Stimulated activated naive CD8-positive, alpha-beta T cell treated with anti-CD3 and anti-CD28 coated beads, Interleukin-15, amount 100 ng/mL, for 72 hours (primary cell): ENCODE measurements around the gene CLEC20A.
"Not testable (repeated sequence)": the region's sequence is repeated elsewhere in the genome, so short reads cannot be mapped to it uniquely, and the experiment has no call there.

Experiments used
- ATAC-seq: fragments of 150-1000 bp; cut with Tn5 transposase; 2 replicates; pipeline ENCODE4 v1.10.0; 2021; ENCODE audit warnings: mild to moderate bottlenecking, moderate library complexity
- DNase-seq, 2 donors: peaks; one replicate each; pipeline ENCODE4 v3.0.0; 2021 to 2022
- H3K27ac Mint-ChIP-seq, 2 donors: one replicate each; pipeline ENCODE4 v1.8.0; 2022; ENCODE audit warnings: mild to moderate bottlenecking in 2 of 2, mixed read lengths in 2 of 2, moderate library complexity in 2 of 2
- H3K27me3 Mint-ChIP-seq: one replicate; pipeline ENCODE4 v1.8.0; 2022; ENCODE audit warnings: mixed read lengths
- H3K4me1 Mint-ChIP-seq: one replicate; pipeline ENCODE4 v1.8.0; 2022; ENCODE audit warnings: mild to moderate bottlenecking, mixed read lengths
- H3K4me3 Mint-ChIP-seq, 2 donors: one replicate each; pipeline ENCODE4 v1.8.0; 2022; ENCODE audit warnings: mild to moderate bottlenecking in 2 of 2, mixed read lengths in 2 of 2, moderate library complexity in 1 of 2
- H3K9me3 Mint-ChIP-seq, 2 donors: one replicate each; pipeline ENCODE4 v1.8.0; 2022; ENCODE audit warnings: mixed read lengths in 2 of 2

Gene CLEC20A

DNA sequence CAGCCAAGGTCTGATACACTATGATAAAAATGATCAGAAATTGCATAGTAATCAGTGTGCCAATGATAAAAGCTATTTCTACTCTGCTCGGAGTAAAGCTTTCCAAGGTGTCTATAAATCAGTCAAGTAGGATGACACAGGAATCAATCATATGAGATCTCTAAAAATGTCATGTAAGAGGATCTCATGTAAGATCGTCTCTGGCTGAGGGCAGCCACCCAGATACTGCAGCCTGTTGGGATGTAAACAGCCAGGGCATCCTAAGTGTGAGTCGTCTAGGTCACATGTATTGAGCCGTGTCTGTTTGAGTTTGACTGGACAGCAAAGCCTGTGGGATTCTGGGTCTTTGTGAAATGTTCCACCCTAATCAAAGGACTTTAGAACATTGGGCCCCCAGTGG is 13.4 kb upstream of the CLEC20A start:
- no peaks in the 10 kb centered on the region for H3K4me1 Mint-ChIP-seq

GRCh38 chr1:178509414-178510007 is 12.7 kb upstream of the CLEC20A start:
- no peak overlapping the region for H3K27ac Mint-ChIP-seq
- no peak for DNase-seq
- H3K4me3 Mint-ChIP-seq = no peak overlapping the region
- H3K9me3 Mint-ChIP-seq = no peaks in the 10 kb centered on the region
- ATAC-seq = no peak
- H3K4me1 Mint-ChIP-seq = no peaks in the 10 kb centered on the region
- H3K27me3 Mint-ChIP-seq = no peaks in the 10 kb centered on the region

More for the DNA sequence above, 13.4 kb upstream of the CLEC20A start:
- DNase-seq (no peak), ATAC-seq (no peak)
- no peaks in the 10 kb centered on the region for H3K27me3 Mint-ChIP-seq
- H3K4me3 Mint-ChIP-seq = no peak overlapping the region
- H3K9me3 Mint-ChIP-seq = no peaks in the 10 kb centered on the region
- H3K27ac Mint-ChIP-seq = no peak overlapping the region

- no peak overlapping the region for H3K27ac Mint-ChIP-seq
- DNase-seq = no peak
- H3K4me3 Mint-ChIP-seq = no peak overlapping the region
- peaks cover 10% of the 10 kb centered on the region for H3K27me3 Mint-ChIP-seq
- no peak for ATAC-seq
- no peaks in the 10 kb centered on the region for H3K9me3 Mint-ChIP-seq
- H3K4me1 Mint-ChIP-seq = no peaks in the 10 kb centered on the region
These were observed 9.9 kb upstream of the CLEC20A start for GRCh38 chr1:178506669-178507068.

- ATAC-seq (no peak), DNase-seq (no peak)
- Mint-ChIP-seq H3K9me3 (no peaks in the 10 kb centered on the region), H3K27me3 (peaks cover 14% of the 10 kb centered on the region), H3K4me3 (no peak overlapping the region), H3K4me1 (no peaks in the 10 kb centered on the region), H3K27ac (peak overlapping the region in 1 of 2 donors; percentile 65)
These were observed 9.4 kb upstream of the CLEC20A start for GRCh38 chr1:178506177-178506576.

- Mint-ChIP-seq H3K4me1 (no peaks in the 10 kb centered on the region), H3K4me3 (no peak overlapping the region), H3K27me3 (peaks cover 14% of the 10 kb centered on the region), H3K27ac (no peak overlapping the region), H3K9me3 (no peaks in the 10 kb centered on the region)
- no peak for DNase-seq
- no peak for ATAC-seq
These were observed 7.5 kb upstream of the CLEC20A start for GRCh38 chr1:178504286-178504685.

DNA sequence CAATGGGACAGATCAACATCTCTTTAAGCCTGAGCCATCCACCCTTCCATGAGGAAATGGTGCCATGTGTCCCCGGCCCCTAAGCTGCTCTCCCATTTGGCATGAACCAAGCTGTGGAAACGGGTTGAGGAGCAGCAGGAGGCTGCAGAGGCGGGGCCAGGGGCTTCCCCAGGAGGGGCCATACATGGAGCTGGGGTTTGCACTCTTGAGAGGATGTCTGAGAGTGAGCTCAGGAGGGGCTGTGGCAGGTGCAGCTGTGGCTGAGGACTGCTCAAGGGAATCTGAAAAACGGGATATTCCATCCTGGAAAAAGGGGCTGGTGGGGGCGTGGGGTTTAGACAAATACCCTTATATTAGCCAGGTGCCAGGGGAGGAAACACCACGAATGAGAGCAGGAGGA is 7.1 kb upstream of the CLEC20A start:
- Mint-ChIP-seq H3K27ac (peak overlapping the region in 1 of 2 donors; percentile 27), H3K27me3 (peaks cover 14% of the 10 kb centered on the region), H3K4me3 (no peak overlapping the region), H3K4me1 (no peaks in the 10 kb centered on the region), H3K9me3 (no peaks in the 10 kb centered on the region)
- DNase-seq (no peak), ATAC-seq (no peak)

DNA sequence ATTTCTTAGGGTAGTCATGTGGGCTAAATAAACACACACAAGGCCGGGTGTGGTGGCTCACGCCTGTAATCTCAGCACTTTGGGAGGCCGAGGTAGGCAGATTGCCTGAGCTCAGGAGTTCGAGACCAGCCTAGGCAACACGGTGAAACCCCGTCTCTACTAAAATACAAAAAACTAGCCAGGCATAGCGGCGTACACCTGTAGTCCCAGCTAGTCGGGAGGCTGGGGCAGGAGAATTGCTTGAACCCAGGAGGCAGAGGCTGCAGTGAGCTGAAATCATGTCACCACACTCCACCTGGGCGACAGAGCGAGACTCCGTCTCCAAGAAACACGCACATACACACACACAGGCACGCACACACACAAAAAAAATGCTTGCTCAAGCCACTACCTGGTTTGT is 6.6 kb upstream of the CLEC20A start:
- H3K27ac Mint-ChIP-seq, H3K4me1 Mint-ChIP-seq, H3K9me3 Mint-ChIP-seq, H3K4me3 Mint-ChIP-seq, ATAC-seq, DNase-seq: not testable (repeated sequence)
- H3K27me3 Mint-ChIP-seq = peaks cover 14% of the 10 kb centered on the region

GRCh38 chr1:178502856-178503255 is 6.1 kb upstream of the CLEC20A start:
- no peak for ATAC-seq
- Mint-ChIP-seq H3K27ac (no peak overlapping the region), H3K4me3 (no peak overlapping the region), H3K9me3 (no peaks in the 10 kb centered on the region), H3K4me1 (no peaks in the 10 kb centered on the region), H3K27me3 (peaks cover 14% of the 10 kb centered on the region)
- no peak for DNase-seq

GRCh38 chr1:178502330-178502714 is 5.6 kb upstream of the CLEC20A start:
- no peak overlapping the region for H3K4me3 Mint-ChIP-seq
- no peak for ATAC-seq
- H3K4me1 Mint-ChIP-seq = no peaks in the 10 kb centered on the region
- no peak overlapping the region for H3K27ac Mint-ChIP-seq
- no peak for DNase-seq
- no peaks in the 10 kb centered on the region for H3K9me3 Mint-ChIP-seq
- H3K27me3 Mint-ChIP-seq = peaks cover 14% of the 10 kb centered on the region

DNA sequence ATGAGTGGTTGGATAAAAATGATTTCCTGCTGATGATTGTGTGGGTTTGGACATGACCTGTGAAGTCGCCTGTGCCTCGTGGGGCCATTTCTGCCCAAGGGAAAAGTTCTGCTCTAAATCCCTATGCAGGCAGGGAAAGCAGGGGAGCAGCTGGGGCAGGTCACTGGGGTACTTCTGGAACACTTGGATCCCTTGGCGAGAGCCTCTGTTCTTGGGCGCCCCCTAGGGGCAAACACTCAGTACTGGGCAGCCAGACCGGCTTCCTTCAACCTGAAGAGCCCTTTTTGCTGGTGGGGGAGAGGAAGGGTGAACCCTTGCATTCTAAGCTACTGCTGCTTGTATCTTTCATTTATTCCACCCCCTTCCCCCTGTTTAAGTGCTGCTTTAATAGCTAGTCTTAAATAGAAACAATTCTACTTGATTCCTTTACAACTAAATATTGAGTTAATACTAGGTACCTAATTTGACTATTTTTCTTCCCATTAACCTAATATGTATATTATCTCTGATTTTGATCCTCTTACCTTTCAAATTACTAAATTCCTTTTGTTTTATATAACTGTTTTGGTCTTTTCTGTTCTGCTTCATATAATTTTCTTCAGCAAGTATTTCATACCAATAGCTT is 5.1 kb upstream of the CLEC20A start:
- H3K9me3 Mint-ChIP-seq = no peaks in the 10 kb centered on the region
- peaks cover 14% of the 10 kb centered on the region for H3K27me3 Mint-ChIP-seq
- DNase-seq = peak; percentile 53 to 55
- peak; percentile 65 for ATAC-seq
- H3K27ac Mint-ChIP-seq = no peak overlapping the region
- no peaks in the 10 kb centered on the region for H3K4me1 Mint-ChIP-seq
- no peak overlapping the region for H3K4me3 Mint-ChIP-seq

DNA sequence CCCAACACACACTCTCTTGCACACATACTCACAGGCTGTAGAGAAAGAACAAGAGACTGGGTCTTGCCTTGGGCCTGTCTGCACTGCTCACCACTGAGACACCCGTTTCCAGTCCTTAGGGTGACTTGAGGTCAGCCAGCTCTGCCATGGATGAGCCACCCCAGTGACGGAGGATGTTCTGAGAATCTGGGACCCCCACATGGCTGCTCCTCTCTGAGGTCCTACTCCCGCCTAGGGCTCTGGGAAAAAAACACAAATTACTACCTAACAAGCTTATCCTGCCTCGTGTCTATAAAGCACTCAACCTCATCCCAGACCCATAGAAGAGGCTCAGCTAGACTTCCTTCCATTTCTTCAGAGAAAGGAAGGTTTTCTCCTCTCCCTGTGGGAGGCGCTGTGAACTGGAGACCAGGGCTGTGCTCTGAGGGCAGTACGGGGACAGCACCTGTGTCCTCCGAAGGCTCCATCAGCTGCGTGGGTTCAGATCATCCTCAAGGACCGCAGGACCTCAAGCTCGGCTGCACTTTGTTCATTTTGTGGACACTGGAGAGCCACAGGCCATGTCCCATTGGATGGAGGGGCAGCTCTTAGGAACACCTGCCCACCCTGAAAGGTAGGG is 4.3 kb upstream of the CLEC20A start:
- Mint-ChIP-seq H3K4me3 (no peak overlapping the region), H3K9me3 (no peaks in the 10 kb centered on the region), H3K27ac (no peak overlapping the region), H3K4me1 (no peaks in the 10 kb centered on the region), H3K27me3 (peaks cover 14% of the 10 kb centered on the region)
- no peak for ATAC-seq
- DNase-seq = no peak

- ATAC-seq (no peak), DNase-seq (no peak)
- Mint-ChIP-seq H3K4me3 (no peak overlapping the region), H3K27ac (no peak overlapping the region), H3K4me1 (no peaks in the 10 kb centered on the region), H3K9me3 (no peaks in the 10 kb centered on the region), H3K27me3 (peaks cover 14% of the 10 kb centered on the region)
These were observed 3.5 kb upstream of the CLEC20A start for GRCh38 chr1:178500091-178500770.

GRCh38 chr1:178498896-178499675 is 2.3 kb upstream of the CLEC20A start:
- Mint-ChIP-seq H3K27me3 (peaks cover 11% of the 10 kb centered on the region), H3K4me3 (no peak overlapping the region), H3K27ac (no peak overlapping the region), H3K4me1 (no peaks in the 10 kb centered on the region), H3K9me3 (no peaks in the 10 kb centered on the region)
- DNase-seq (no peak), ATAC-seq (no peak)

- Mint-ChIP-seq H3K9me3 (no peaks in the 10 kb centered on the region), H3K27me3 (peaks cover 6% of the 10 kb centered on the region), H3K27ac (no peak overlapping the region), H3K4me3 (no peak overlapping the region), H3K4me1 (no peaks in the 10 kb centered on the region)
- ATAC-seq = no peak
- DNase-seq = no peak
These were observed 1.2 kb upstream of the CLEC20A start for GRCh38 chr1:178497903-178498478.

DNA sequence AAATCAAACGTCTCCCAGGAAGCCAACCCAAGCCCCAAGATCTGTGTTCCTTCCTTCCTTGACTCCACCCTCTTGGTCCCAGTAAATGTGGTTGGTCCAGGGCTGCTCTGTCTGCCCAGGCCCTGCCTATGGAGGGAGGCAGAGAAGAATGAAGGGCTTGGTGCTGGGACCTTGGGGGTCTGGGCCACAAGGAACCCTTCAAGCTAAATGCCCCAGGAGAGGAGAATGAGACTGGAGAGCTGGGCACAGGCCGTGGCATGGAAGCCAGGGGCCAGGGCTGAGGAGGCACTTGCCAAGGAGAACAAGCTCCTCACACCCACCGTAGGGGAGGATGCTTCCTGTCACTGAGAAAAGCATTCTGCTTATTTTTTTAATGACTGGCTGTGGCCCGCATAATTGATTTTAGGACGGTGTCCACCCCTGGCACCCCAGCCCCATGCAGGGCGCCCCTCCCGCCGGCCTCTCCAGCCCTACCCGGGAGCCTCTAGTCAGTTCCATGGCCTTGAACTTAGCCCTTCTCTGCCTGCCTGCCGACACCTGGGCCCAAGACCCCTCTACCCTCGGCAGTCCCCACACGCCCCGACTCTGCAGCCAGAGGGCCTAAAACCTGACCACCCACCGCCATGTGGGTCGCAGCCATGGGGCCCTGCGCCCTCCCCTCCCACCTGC is 889 bp downstream of the CLEC20A start:
- ATAC-seq = peak; percentile 35
- H3K9me3 Mint-ChIP-seq = no peaks in the 10 kb centered on the region
- DNase-seq = no peak
- H3K27ac Mint-ChIP-seq = no peak overlapping the region
- H3K27me3 Mint-ChIP-seq = no peaks in the 10 kb centered on the region
- H3K4me3 Mint-ChIP-seq = no peak overlapping the region
- H3K4me1 Mint-ChIP-seq = no peaks in the 10 kb centered on the region
